GM10266 (cell line): ENCODE results near the gene IFI30.

Experiments used
- DNase-seq: peaks from one replicate; pipeline ENCODE4 v3.0.0; 2012; ENCODE audit errors: extremely low spot score
- CTCF ChIP-seq: IDR thresholded peaks from 2 replicates; pipeline ENCODE4 v1.5.1; 2012; ENCODE audit warnings: mild to moderate bottlenecking, low read depth; ENCODE audit not compliant: control insufficient read depth, insufficient read depth; ENCODE audit errors: missing control alignments

The IFI30 gene

DNA sequence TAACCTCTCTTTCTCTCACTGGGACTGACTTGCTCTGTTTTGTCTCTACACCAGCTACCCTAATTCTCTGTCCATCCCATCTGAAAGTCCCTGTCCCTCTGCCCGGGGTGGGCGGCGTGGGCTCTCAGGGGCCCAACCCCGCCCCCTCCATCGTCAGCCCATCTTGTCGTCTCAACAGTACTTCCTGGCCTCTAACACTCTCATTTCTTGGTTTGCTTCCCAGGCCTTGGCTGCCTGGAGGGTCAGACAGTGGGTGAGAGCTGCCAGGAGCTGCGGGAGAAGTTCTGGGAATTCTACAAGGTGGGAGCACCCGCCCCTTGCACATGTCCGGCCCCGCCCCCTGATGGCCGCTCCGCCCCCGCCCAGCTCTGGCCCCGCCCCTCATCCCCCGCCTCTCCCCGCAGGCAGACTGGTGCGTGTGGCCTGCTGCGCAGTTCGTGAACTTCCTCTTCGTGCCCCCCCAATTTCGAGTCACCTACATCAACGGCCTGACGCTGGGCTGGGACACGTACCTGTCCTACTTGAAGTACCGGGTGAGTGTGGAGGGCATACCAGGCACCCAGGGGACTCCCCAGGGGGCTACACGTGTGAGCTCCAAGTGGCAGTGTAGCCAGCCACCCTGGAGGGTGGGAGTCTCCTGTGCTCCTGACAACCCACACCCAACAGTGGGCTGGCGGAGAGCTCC, 21.1 kb downstream of the IFI30 start:
- no peak for DNase-seq

DNA sequence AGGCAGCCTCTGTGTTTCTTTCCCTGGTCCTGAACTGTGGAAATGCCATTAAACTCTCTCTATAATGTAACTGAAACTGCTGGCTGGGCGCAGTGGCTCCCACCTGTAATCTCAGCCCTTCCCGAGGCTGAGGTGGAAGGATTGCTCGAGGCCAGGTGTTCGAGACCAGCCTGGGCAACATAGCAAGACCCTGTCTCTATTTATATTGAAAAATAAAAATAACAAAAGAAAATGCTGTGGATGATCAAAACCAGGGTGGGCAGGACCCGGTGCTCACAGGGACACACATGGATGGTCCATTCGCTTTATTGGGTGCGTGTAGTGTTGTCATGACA, 22.9 kb downstream of the IFI30 start:
- no peak for TF ChIP-seq CTCF
- DNase-seq, result no peak

More for the DNA sequence above, 21.1 kb downstream of the IFI30 start:
- no peak for TF ChIP-seq CTCF

- TF ChIP-seq CTCF, result no peak
- no peak for DNase-seq
Measured at GRCh38 chr19:18197306-18197705, 23.7 kb downstream of the IFI30 start.

- no peak for DNase-seq
Measured at GRCh38 chr19:18197941-18198340, 24.3 kb downstream of the IFI30 start.

DNA sequence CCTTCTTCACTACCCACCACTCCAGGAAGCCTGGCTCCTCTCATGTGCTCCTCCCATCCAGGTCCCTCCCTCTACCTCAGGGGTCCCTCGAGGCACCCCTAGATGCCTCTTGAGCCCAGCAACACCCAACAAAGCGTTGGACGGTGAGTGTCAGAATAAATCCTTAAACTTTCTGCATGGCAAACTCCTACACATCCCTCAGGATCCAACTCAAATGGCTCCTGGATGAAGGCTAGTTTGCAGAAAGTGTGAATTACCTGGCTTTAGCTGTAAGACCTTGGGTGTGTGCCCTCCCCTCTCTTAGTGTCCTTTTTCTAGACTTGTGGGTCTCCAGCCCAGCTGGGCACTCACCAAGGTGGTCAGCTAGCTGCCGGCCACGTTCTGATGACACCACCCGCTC, 24.8 kb downstream of the IFI30 start:
- no peak for DNase-seq
- no peak for TF ChIP-seq CTCF

More at GRCh38 chr19:18197941-18198340, 24.3 kb downstream of the IFI30 start:
- TF ChIP-seq CTCF, result no peak

DNA sequence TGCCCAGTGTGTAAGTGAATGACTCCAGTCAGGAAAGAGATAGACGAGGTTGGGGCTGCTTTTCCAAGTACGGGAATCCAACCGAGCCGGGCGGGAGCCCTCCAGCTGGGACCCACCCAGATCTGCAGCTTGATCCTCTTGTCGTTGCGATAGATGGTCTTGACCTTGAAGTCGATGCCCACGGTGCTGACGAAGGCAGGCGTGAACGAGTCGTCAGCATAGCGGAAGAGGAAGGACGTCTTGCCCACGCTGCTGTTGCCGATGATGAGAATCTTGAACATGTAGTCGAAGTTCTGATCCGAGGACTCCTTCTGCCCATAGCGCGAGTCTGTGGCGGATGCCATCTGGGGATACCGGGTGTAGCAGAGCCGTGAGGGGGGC, 28.8 kb downstream of the IFI30 start:
- no peak for DNase-seq
- TF ChIP-seq CTCF, result no peak

DNA sequence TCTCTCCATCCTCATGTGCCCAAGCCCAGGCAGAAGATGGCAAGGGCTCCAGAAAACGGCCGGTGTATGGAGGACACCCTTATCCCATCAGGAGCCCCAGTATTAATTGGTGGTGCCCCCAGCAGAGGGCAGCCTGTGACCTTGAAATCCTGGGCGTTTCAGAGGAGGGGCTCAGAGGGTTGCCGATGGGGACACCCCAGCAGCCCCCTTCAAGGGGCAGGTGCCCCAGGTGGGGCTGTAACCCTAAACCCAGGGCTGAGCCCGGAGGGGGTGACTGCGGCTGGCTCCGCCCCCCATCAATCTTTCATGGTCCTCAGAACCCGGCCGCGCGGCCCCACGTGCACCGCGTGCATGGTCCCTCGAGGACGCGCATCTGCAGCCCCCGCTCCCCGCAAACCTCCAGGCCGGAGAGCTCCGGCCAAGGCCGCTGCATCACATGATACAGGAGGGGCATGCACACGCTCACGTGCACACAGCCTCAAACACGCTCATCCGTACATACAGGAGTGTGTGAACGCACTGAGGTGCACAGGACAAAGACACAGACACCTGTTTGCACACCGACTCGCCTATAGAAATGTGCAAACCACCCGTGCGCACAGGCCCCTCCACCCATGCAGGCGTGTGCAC, 29.3 kb downstream of the IFI30 start:
- TF ChIP-seq CTCF, result peak; percentile 43
- peak; percentile 40 for DNase-seq
